GM13976 (cell line): Measurements from ENCODE around the gene ARFRP1.

Experiments used
- DNase-seq: peaks from one replicate; pipeline ENCODE4 v3.0.0; 2012; ENCODE audit warnings: low spot score
- in situ Hi-C: fragments of 300-500 bp; cut with MboI; formaldehyde crosslinking; loops from one replicate; pipeline ENCODE4 v1.12.0; 2022; ENCODE audit warnings: low sequenced_read_pairs, mixed read lengths, inconsistent platforms; ENCODE audit not compliant: unreplicated experiment
- TF ChIP-seq, protein P1 (sequence below): IDR thresholded peaks from 2 replicates; pipeline ENCODE4 v1.5.1; 2012; ENCODE audit warnings: borderline replicate concordance, mild to moderate bottlenecking; ENCODE audit not compliant: insufficient read depth; ENCODE audit errors: extremely low read depth, missing control alignments, control extremely low read depth

Gene ARFRP1

DNA sequence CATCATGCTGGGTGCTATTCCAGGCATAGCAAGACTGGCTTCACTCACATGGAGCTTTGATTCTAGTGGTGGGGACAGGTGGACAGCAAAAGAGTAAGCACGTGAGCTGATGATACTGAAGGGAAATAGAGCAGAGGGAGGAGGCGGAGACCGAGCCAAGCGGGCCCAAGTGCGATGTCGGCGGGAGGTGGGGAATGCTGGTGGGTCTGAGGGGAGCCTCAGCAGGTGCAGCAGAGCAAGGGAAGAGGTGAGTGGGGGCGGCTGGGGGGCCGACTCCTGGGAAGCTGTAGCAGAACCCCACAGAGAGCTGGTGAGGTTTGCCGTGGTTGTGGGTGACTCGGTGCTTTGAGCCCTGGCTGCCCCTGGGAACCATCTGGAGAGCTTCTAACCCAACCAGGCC, 39.4 kb downstream of the ARFRP1 start:
- in situ Hi-C loops = no loop called here
- TF ChIP-seq, protein P1, sequence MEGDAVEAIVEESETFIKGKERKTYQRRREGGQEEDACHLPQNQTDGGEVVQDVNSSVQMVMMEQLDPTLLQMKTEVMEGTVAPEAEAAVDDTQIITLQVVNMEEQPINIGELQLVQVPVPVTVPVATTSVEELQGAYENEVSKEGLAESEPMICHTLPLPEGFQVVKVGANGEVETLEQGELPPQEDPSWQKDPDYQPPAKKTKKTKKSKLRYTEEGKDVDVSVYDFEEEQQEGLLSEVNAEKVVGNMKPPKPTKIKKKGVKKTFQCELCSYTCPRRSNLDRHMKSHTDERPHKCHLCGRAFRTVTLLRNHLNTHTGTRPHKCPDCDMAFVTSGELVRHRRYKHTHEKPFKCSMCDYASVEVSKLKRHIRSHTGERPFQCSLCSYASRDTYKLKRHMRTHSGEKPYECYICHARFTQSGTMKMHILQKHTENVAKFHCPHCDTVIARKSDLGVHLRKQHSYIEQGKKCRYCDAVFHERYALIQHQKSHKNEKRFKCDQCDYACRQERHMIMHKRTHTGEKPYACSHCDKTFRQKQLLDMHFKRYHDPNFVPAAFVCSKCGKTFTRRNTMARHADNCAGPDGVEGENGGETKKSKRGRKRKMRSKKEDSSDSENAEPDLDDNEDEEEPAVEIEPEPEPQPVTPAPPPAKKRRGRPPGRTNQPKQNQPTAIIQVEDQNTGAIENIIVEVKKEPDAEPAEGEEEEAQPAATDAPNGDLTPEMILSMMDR = no peak
- DNase-seq = no peak

DNA sequence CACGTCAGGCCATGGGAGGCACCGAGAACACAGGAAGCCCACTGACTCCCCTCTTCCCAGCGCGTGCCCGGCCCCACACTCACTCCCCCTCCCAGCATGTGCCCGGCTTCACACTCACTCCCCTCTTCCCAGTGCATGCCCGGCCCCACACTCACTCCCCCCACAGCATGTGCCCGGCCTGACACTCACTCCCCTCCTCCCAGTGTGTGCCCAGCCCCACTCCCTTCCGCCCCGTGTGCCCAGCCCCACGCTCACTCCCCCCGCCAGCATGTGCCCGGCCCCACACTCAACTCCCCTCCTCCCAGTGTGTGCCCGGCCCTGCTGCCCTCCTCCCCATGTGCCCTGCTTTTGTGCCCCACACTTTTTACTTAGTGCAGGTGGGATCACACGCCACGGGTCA, 39.9 kb downstream of the ARFRP1 start:
- in situ Hi-C loops = no loop called here

DNA sequence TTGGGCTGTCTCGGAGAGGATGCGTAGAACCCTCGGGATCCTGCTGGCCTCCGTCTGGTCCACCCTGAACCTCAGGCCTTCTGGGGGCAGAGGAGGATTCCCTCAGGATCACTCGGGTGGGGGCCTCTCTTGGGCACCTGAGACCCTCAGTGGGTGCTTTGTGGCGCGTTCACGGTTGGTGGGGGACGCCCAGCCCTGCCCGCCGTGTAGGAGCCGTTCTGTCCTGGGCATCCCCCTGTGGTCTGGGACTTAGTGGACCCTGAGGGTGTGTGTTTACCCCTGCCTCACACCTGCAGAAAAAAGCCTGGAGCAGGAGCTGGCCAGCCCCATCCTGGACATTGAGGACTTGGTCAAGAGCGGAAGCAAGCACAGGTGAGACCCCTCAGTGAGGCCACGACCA, 42.1 kb downstream of the ARFRP1 start:
- TF ChIP-seq, protein P1 = no peak
- no peak for DNase-seq
- in situ Hi-C loops = no loop called here

More for the DNA sequence above, 39.9 kb downstream of the ARFRP1 start:
- DNase-seq = no peak
- TF ChIP-seq, protein P1 = no peak

DNA sequence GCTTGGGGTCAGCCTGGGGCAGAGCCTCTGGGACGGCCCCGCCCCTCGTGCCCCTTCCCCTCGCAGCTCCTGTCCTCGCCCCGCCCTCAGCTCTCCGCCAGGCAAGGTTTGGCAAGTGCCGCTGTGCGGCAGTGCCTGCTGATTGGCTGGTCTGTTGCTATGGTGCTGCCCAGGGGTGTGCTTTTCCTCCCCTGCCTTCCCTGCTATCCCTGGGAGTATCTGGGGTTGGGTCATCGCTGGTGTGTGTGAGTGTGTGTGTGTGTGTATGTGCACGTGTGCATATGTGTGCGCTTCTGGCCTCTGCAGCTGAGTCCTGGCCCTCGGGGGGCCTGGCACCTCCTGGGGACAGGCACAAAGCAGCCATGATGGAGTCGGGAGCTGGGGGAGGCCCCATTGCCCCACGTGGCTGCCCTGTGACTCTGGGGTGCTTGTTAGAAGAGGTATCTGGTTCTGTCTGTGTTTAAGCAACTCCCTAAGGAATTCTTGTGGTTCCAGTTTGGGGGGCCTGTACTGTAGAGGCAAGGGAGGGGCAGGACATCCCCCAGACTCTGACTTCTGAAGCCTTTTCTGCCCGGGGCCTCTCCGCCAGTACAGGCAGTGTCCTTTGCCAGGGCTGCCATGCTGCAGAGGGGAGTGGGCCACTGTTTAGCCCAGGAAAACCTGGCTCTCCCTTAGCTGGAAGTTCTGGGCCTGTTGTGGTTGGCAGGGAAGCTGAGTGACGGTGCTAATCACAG, 42.7 kb downstream of the ARFRP1 start:
- no peak for DNase-seq
- TF ChIP-seq, protein P1 = no peak
- in situ Hi-C loops = no loop called here

DNA sequence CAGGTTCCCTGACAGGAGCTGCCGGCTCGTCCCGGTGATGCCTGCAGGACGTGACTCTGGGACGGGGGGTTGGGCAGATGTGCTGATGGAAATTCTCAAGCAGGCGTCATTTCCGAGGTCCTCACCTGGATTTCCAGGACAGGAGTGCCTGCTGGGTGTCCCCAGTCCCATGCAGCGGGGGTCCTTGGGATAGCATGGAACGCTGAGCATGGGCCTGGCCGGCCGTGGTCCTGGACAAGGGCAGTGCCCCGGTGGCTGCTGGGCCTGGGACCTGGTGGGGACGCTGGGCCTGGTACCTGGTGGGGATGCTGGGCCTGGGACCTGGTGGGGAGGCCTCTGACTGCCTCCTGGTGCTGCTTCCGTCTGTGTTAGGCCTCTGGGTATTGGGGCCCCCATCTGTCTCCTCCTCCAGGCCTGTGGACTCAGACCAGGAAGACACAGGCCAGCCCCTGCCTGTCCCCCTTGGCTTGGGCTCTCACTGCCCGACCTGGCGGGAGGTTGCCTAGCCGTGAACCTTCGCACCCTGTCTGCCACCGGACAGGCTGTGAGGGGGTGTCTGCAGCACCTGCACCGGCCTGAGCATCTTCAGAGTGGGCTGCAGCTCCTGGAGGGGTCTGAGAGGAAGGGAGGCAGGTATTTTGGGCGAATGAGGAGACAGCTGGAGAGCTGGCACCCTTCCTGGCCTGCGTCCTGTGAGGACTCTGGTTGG, 43.5 kb downstream of the ARFRP1 start:
- in situ Hi-C loops = no loop called here
- DNase-seq = no peak
- TF ChIP-seq, protein P1 = no peak

DNA sequence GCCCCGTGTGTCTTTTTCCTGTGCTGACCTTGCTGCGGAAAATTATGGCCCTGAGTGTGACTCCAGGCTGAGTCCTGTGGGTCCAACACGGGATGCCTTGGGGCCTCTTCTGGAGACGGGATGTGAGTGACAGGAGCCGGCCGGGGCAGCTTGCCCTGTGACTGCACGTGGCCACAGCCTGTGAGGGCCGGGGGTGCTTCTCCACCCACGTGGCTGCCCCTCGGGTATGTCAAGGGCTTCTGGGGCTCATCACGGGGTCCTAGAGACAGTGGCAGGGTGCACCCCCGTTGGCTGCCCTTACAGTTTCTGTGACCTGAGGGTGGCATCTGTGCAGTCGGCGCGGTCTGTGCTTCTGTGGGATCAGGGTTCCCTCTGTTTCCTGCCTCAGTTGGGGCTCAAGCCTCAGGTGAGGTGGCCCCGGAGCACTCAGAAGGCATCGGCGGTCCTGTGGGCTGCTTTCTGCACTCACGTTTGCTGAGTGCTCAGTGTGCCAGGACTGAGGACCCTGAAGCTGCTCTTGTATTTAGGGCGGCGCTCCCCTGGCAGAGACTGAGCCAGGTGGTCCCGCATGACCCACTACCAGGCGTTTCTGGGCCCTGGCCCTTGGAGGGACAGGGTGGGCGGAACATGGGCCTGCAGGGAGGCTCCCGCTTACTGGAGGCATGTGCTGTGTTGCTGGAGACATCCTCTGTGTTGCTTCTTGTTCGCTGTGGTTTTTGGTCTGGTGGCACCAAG, 44.3 kb downstream of the ARFRP1 start:
- TF ChIP-seq, protein P1 = no peak
- DNase-seq = no peak
- in situ Hi-C loops = no loop called here
